ENCODE results near the gene CSNK2A3.

The CSNK2A3 gene

GRCh38 chr11:11387622-11388305 is 34.7 kb upstream of the CSNK2A3 start:
- no peak overlapping the region for H3K4me3 Mint-ChIP-seq
- H3K36me3 Mint-ChIP-seq: no peaks in the 10 kb centered on the region
- no peak overlapping the region for H3K27ac Mint-ChIP-seq
- ATAC-seq (ENCODE audit: low read depth): no peak
- H3K4me1 Mint-ChIP-seq: no peaks in the 10 kb centered on the region
- peaks cover 3% of the 10 kb centered on the region for H3K27me3 Mint-ChIP-seq
- no peaks in the 10 kb centered on the region for H3K9me3 Mint-ChIP-seq
- no peak for DNase-seq (ENCODE audit: low spot score in 2 of 2)

- DNase-seq (ENCODE audit: low spot score in 2 of 2) (no peak), ATAC-seq (ENCODE audit: low read depth) (no peak)
- Mint-ChIP-seq H3K36me3 (no peaks in the 10 kb centered on the region), H3K27me3 (peaks cover 3% of the 10 kb centered on the region), H3K4me1 (no peaks in the 10 kb centered on the region), H3K9me3 (no peaks in the 10 kb centered on the region), H3K27ac (no peak overlapping the region), H3K4me3 (no peak overlapping the region)
These were observed 34.2 kb upstream of the CSNK2A3 start for GRCh38 chr11:11387207-11387606.

- Mint-ChIP-seq H3K36me3 (no peaks in the 10 kb centered on the region), H3K4me3 (no peak overlapping the region), H3K4me1 (no peaks in the 10 kb centered on the region), H3K27ac (no peak overlapping the region), H3K9me3 (no peaks in the 10 kb centered on the region), H3K27me3 (peaks cover 3% of the 10 kb centered on the region)
- ATAC-seq (ENCODE audit: low read depth): no peak
- no peak for DNase-seq (ENCODE audit: low spot score in 2 of 2)
These were observed 31.8 kb upstream of the CSNK2A3 start for GRCh38 chr11:11384829-11385228.

GRCh38 chr11:11383995-11384394 is 30.9 kb upstream of the CSNK2A3 start:
- Mint-ChIP-seq H3K36me3 (no peaks in the 10 kb centered on the region), H3K4me1 (no peaks in the 10 kb centered on the region), H3K27me3 (peaks cover 2% of the 10 kb centered on the region), H3K4me3 (no peak overlapping the region), H3K9me3 (no peaks in the 10 kb centered on the region), H3K27ac (no peak overlapping the region)
- no peak for DNase-seq (ENCODE audit: low spot score in 2 of 2)
- ATAC-seq (ENCODE audit: low read depth): no peak

GRCh38 chr11:11382858-11383532 is 29.9 kb upstream of the CSNK2A3 start:
- Mint-ChIP-seq H3K27ac (no peak overlapping the region), H3K36me3 (no peaks in the 10 kb centered on the region), H3K4me1 (no peaks in the 10 kb centered on the region), H3K4me3 (no peak overlapping the region), H3K27me3 (no peaks in the 10 kb centered on the region), H3K9me3 (no peaks in the 10 kb centered on the region)
- no peak for ATAC-seq (ENCODE audit: low read depth)
- no peak for DNase-seq (ENCODE audit: low spot score in 2 of 2)

GRCh38 chr11:11381471-11382105 is 28.5 kb upstream of the CSNK2A3 start:
- no peaks in the 10 kb centered on the region for H3K27me3 Mint-ChIP-seq
- no peak overlapping the region for H3K4me3 Mint-ChIP-seq
- H3K36me3 Mint-ChIP-seq: no peaks in the 10 kb centered on the region
- no peaks in the 10 kb centered on the region for H3K9me3 Mint-ChIP-seq
- DNase-seq (ENCODE audit: low spot score in 2 of 2): no peak
- no peak overlapping the region for H3K27ac Mint-ChIP-seq
- H3K4me1 Mint-ChIP-seq: no peaks in the 10 kb centered on the region
- ATAC-seq (ENCODE audit: low read depth): no peak

- H3K4me3 Mint-ChIP-seq: no peak overlapping the region
- no peaks in the 10 kb centered on the region for H3K27me3 Mint-ChIP-seq
- H3K36me3 Mint-ChIP-seq: no peaks in the 10 kb centered on the region
- ATAC-seq (ENCODE audit: low read depth) (no peak), DNase-seq (ENCODE audit: low spot score in 2 of 2) (no peak)
- H3K27ac Mint-ChIP-seq: no peak overlapping the region
- no peaks in the 10 kb centered on the region for H3K4me1 Mint-ChIP-seq
- no peaks in the 10 kb centered on the region for H3K9me3 Mint-ChIP-seq
These were observed 27.8 kb upstream of the CSNK2A3 start for GRCh38 chr11:11380883-11381282.

- Mint-ChIP-seq H3K4me3 (no peak overlapping the region), H3K27me3 (no peaks in the 10 kb centered on the region), H3K27ac (no peak overlapping the region), H3K4me1 (no peaks in the 10 kb centered on the region), H3K9me3 (no peaks in the 10 kb centered on the region), H3K36me3 (no peaks in the 10 kb centered on the region)
- DNase-seq (ENCODE audit: low spot score in 2 of 2) (no peak), ATAC-seq (ENCODE audit: low read depth) (no peak)
These were observed 27.3 kb upstream of the CSNK2A3 start for GRCh38 chr11:11380340-11380739.

GRCh38 chr11:11379661-11380060 is 26.6 kb upstream of the CSNK2A3 start:
- Mint-ChIP-seq H3K9me3 (no peaks in the 10 kb centered on the region), H3K27ac (no peak overlapping the region), H3K36me3 (no peaks in the 10 kb centered on the region), H3K27me3 (no peaks in the 10 kb centered on the region), H3K4me1 (no peaks in the 10 kb centered on the region), H3K4me3 (no peak overlapping the region)
- ATAC-seq (ENCODE audit: low read depth) (no peak), DNase-seq (ENCODE audit: low spot score in 2 of 2) (no peak)

- H3K4me3 Mint-ChIP-seq: no peak overlapping the region
- H3K27ac Mint-ChIP-seq: no peak overlapping the region
- H3K36me3 Mint-ChIP-seq: no peaks in the 10 kb centered on the region
- no peaks in the 10 kb centered on the region for H3K4me1 Mint-ChIP-seq
- no peaks in the 10 kb centered on the region for H3K9me3 Mint-ChIP-seq
- DNase-seq (ENCODE audit: low spot score in 2 of 2): no peak
- ATAC-seq (ENCODE audit: low read depth): no peak
- H3K27me3 Mint-ChIP-seq: no peaks in the 10 kb centered on the region
These were observed 25.3 kb upstream of the CSNK2A3 start for GRCh38 chr11:11378184-11378940.

- Mint-ChIP-seq H3K36me3 (no peaks in the 10 kb centered on the region), H3K4me1 (no peaks in the 10 kb centered on the region), H3K4me3 (no peak overlapping the region), H3K27ac (no peak overlapping the region), H3K9me3 (no peaks in the 10 kb centered on the region), H3K27me3 (peaks cover 3% of the 10 kb centered on the region)
- no peak for ATAC-seq (ENCODE audit: low read depth)
- DNase-seq (ENCODE audit: low spot score in 2 of 2): no peak
These were observed 21.5 kb upstream of the CSNK2A3 start for GRCh38 chr11:11374358-11375148.

- H3K9me3 Mint-ChIP-seq: no peaks in the 10 kb centered on the region
- H3K36me3 Mint-ChIP-seq: no peaks in the 10 kb centered on the region
- DNase-seq (ENCODE audit: low spot score in 2 of 2) (no peak), ATAC-seq (ENCODE audit: low read depth) (no peak)
- H3K4me1 Mint-ChIP-seq: no peaks in the 10 kb centered on the region
- H3K27me3 Mint-ChIP-seq: peaks cover 3% of the 10 kb centered on the region
- H3K4me3 Mint-ChIP-seq: no peak overlapping the region
- no peak overlapping the region for H3K27ac Mint-ChIP-seq
These were observed 20.9 kb upstream of the CSNK2A3 start for GRCh38 chr11:11373934-11374333.

GRCh38 chr11:11372461-11372860 is 19.4 kb upstream of the CSNK2A3 start:
- DNase-seq (ENCODE audit: low spot score in 2 of 2) (no peak), ATAC-seq (ENCODE audit: low read depth) (no peak)
- no peak overlapping the region for H3K27ac Mint-ChIP-seq
- no peak overlapping the region for H3K4me3 Mint-ChIP-seq
- H3K4me1 Mint-ChIP-seq: no peaks in the 10 kb centered on the region
- peaks cover 3% of the 10 kb centered on the region for H3K27me3 Mint-ChIP-seq
- H3K36me3 Mint-ChIP-seq: no peaks in the 10 kb centered on the region
- peaks cover 6% of the 10 kb centered on the region for H3K9me3 Mint-ChIP-seq

- no peak for DNase-seq (ENCODE audit: low spot score in 2 of 2)
- no peak for ATAC-seq (ENCODE audit: low read depth)
- H3K9me3 Mint-ChIP-seq: peaks cover 6% of the 10 kb centered on the region
- peaks cover 3% of the 10 kb centered on the region for H3K27me3 Mint-ChIP-seq
- no peak overlapping the region for H3K27ac Mint-ChIP-seq
- H3K4me1 Mint-ChIP-seq: no peaks in the 10 kb centered on the region
- no peak overlapping the region for H3K4me3 Mint-ChIP-seq
- no peaks in the 10 kb centered on the region for H3K36me3 Mint-ChIP-seq
These were observed 17.9 kb upstream of the CSNK2A3 start for GRCh38 chr11:11370962-11371303.

All from memory B cell (primary cell).